Mesenchymal stem cell (in vitro differentiated cells and primary cell): ENCODE results near the gene OBP2A.
"Not testable (repeated sequence)": the region's sequence is repeated elsewhere in the genome, so short reads cannot be mapped to it uniquely, and the experiment has no call there.

Experiments
- DNase-seq: peaks from one replicate; pipeline ENCODE4 v3.0.0-alpha.2; 2013
- H2AFZ ChIP-seq: one replicate; pipeline ENCODE4 v1.6.1; 2013; ENCODE audit warnings: low read depth, mild to moderate bottlenecking, control low read depth, inconsistent platforms, low read length, moderate library complexity
- H2AK5ac ChIP-seq: 2 replicates; pipeline ENCODE4 v1.6.1; 2013; ENCODE audit warnings: low read length, moderate library complexity, mild to moderate bottlenecking, inconsistent platforms; ENCODE audit not compliant: severe bottlenecking
- H2BK120ac ChIP-seq: one replicate; pipeline ENCODE4 v1.6.1; 2013; ENCODE audit warnings: low read depth, mild to moderate bottlenecking, inconsistent platforms, low read length, moderate library complexity
- H2BK12ac ChIP-seq, 2 experiments: one replicate each; pipeline ENCODE4 v1.6.1; 2013; ENCODE audit warnings: inconsistent platforms in 2 of 2, low read length in 2 of 2, mild to moderate bottlenecking in 2 of 2, moderate library complexity in 2 of 2, control low read depth in 1 of 2
- H2BK15ac ChIP-seq: one replicate; pipeline ENCODE4 v1.6.1; 2013; ENCODE audit warnings: mild to moderate bottlenecking, low read depth, inconsistent platforms; ENCODE audit not compliant: poor library complexity, severe bottlenecking
- H2BK5ac ChIP-seq: 2 replicates; pipeline ENCODE4 v1.6.1; 2013; ENCODE audit warnings: low read depth, mild to moderate bottlenecking, low read length, control low read depth, inconsistent platforms; ENCODE audit not compliant: poor library complexity, severe bottlenecking
- H3K14ac ChIP-seq, 2 experiments: one replicate each; pipeline ENCODE4 v1.6.1; 2013; ENCODE audit warnings: inconsistent platforms in 2 of 2, low read length in 2 of 2, control low read depth in 1 of 2, mild to moderate bottlenecking in 1 of 2, moderate library complexity in 1 of 2
- H3K18ac ChIP-seq, 2 experiments: one replicate each; pipeline ENCODE4 v1.6.1; 2013; ENCODE audit warnings: inconsistent platforms in 2 of 2, low read length in 2 of 2, control low read depth in 1 of 2, low read depth in 1 of 2, mild to moderate bottlenecking in 1 of 2
- H3K23ac ChIP-seq, 2 experiments: one replicate each; pipeline ENCODE4 v1.6.1; 2013; ENCODE audit warnings: inconsistent platforms in 2 of 2, low read length in 2 of 2, mild to moderate bottlenecking in 2 of 2, moderate library complexity in 2 of 2, control low read depth in 1 of 2
- H3K27ac ChIP-seq: 2 replicates; pipeline ENCODE4 v1.5.1; 2013; ENCODE audit warnings: mild to moderate bottlenecking, moderate library complexity, low read length, control low read depth, inconsistent platforms; ENCODE audit not compliant: poor library complexity, severe bottlenecking
- H3K27me3 ChIP-seq, 2 experiments: 2 replicates each; pipeline versions ENCODE4 v1.6.1 to v1.7.0; 2013; ENCODE audit warnings: low read length in 2 of 2, mild to moderate bottlenecking in 2 of 2, moderate library complexity in 2 of 2, control low read depth in 1 of 2, inconsistent platforms in 1 of 2; ENCODE audit not compliant: control insufficient read depth in 1 of 2, insufficient read depth in 1 of 2
- H3K36me3 ChIP-seq, 2 experiments: 2 replicates each; pipeline versions ENCODE4 v1.6.1 to v1.7.0; 2013; ENCODE audit warnings: low read length in 2 of 2, control low read depth in 1 of 2, inconsistent platforms in 1 of 2, low read depth in 1 of 2, mild to moderate bottlenecking in 1 of 2; ENCODE audit not compliant: insufficient read depth in 2 of 2, control insufficient read depth in 1 of 2
- H3K4ac ChIP-seq, 2 experiments: one replicate each; pipeline ENCODE4 v1.6.1; 2013; ENCODE audit warnings: inconsistent platforms in 2 of 2, low read length in 2 of 2, mild to moderate bottlenecking in 2 of 2, moderate library complexity in 2 of 2, control low read depth in 1 of 2, low read depth in 1 of 2
- H3K4me1 ChIP-seq: 2 replicates; pipeline ENCODE4 v1.6.1; 2013; ENCODE audit warnings: low read depth, low read length, control low read depth; ENCODE audit not compliant: control insufficient read depth, insufficient read depth
- H3K4me2 ChIP-seq: 2 replicates; pipeline ENCODE4 v1.6.1; 2013; ENCODE audit warnings: low read length, mild to moderate bottlenecking, inconsistent platforms; ENCODE audit not compliant: poor library complexity, severe bottlenecking
- H3K4me3 ChIP-seq, 2 experiments: 2 replicates each; pipeline versions ENCODE4 v1.5.1 to v1.7.0; 2013; ENCODE audit warnings: low read length in 2 of 2, mild to moderate bottlenecking in 2 of 2, control low read depth in 1 of 2, low read depth in 1 of 2; ENCODE audit not compliant: insufficient read depth in 1 of 2
- H3K79me1 ChIP-seq: replicated peaks from 2 replicates; pipeline ENCODE4 v1.6.1; 2013; ENCODE audit warnings: mild to moderate bottlenecking, control low read depth, low read length, inconsistent platforms; ENCODE audit not compliant: poor library complexity, severe bottlenecking
- H3K9ac ChIP-seq: 2 replicates; pipeline ENCODE4 v1.7.0; 2013; ENCODE audit warnings: mild to moderate bottlenecking, low read length, moderate library complexity
- H3K9me3 ChIP-seq: 2 replicates; pipeline ENCODE4 v1.7.0; 2013; ENCODE audit warnings: mild to moderate bottlenecking, low read length; ENCODE audit not compliant: control insufficient read depth
- H4K8ac ChIP-seq: one replicate; pipeline ENCODE4 v1.6.1; 2013; ENCODE audit warnings: inconsistent platforms, mild to moderate bottlenecking, low read length, moderate library complexity
- H4K91ac ChIP-seq: one replicate; pipeline ENCODE4 v1.6.1; 2013; ENCODE audit warnings: mild to moderate bottlenecking, low read length, inconsistent platforms
- WGBS: methylation state at CpG from one replicate; pipeline ENCODE4 v1.1.7; 2013; ENCODE audit warnings: mixed read lengths; 5-methylcytosine and 5-hydroxymethylcytosine counted together

OBP2A gene

GRCh38 chr9:135536216-135536615 lies 9.7 kb upstream of the OBP2A start:
- WGBS: 85% methylated on average over 8 of the region's 8 CpGs
- no peak overlapping the region for H2AK5ac ChIP-seq
- no peak overlapping the region for H2BK12ac ChIP-seq
- no peaks in the 10 kb centered on the region for H3K36me3 ChIP-seq
- no peak overlapping the region for H2BK5ac ChIP-seq
- no peak overlapping the region for H4K8ac ChIP-seq
- H3K23ac ChIP-seq: no peak overlapping the region
- H3K79me1 ChIP-seq: no peaks in the 10 kb centered on the region
- no peaks in the 10 kb centered on the region for H3K4me1 ChIP-seq
- no peak overlapping the region for H2BK15ac ChIP-seq
- H3K9me3 ChIP-seq: no peaks in the 10 kb centered on the region
- no peak overlapping the region for H2AFZ ChIP-seq
- no peak overlapping the region for H3K9ac ChIP-seq
- no peak overlapping the region for H2BK120ac ChIP-seq
- H3K4me3 ChIP-seq: no peak overlapping the region
- H4K91ac ChIP-seq: no peak overlapping the region
- peak; percentile 22 for DNase-seq
- H3K14ac ChIP-seq: no peak overlapping the region
- H3K4me2 ChIP-seq: no peak overlapping the region
- no peak overlapping the region for H3K27ac ChIP-seq
- H3K4ac ChIP-seq: no peak overlapping the region
- H3K18ac ChIP-seq: no peak overlapping the region
- peaks cover 0 to 43% of the 10 kb centered on the region in 2 experiments for H3K27me3 ChIP-seq

- H3K4me3 ChIP-seq, H2BK12ac ChIP-seq, H3K14ac ChIP-seq, H3K9me3 ChIP-seq, H2BK5ac ChIP-seq, H3K23ac ChIP-seq, H3K36me3 ChIP-seq, H2AK5ac ChIP-seq, H4K8ac ChIP-seq, H2BK15ac ChIP-seq, H3K4ac ChIP-seq, H3K4me1 ChIP-seq, H2AFZ ChIP-seq, H2BK120ac ChIP-seq, H3K4me2 ChIP-seq, H3K9ac ChIP-seq, H3K27ac ChIP-seq, H4K91ac ChIP-seq, H3K18ac ChIP-seq, H3K79me1 ChIP-seq: not testable (repeated sequence)
- WGBS: 2% methylated on average over 8 of the region's 8 CpGs
- peaks cover 0 to 17% of the 10 kb centered on the region in 2 experiments for H3K27me3 ChIP-seq
- DNase-seq: peak; percentile 23
Observed at GRCh38 chr9:135543262-135543894, 2.5 kb upstream of the OBP2A start.

- H3K27ac ChIP-seq: no peak overlapping the region
- no peak overlapping the region for H3K9ac ChIP-seq
- no peak overlapping the region for H2BK12ac ChIP-seq
- DNase-seq: no peak
- H3K4me2 ChIP-seq: no peak overlapping the region
- no peak overlapping the region for H3K4ac ChIP-seq
- H2BK120ac ChIP-seq: peak overlapping the region; percentile 34
- no peaks in the 10 kb centered on the region for H3K4me1 ChIP-seq
- no peak overlapping the region for H2AK5ac ChIP-seq
- H3K18ac ChIP-seq: no peak overlapping the region
- H3K79me1 ChIP-seq: no peaks in the 10 kb centered on the region
- H3K27me3 ChIP-seq: peaks cover 0 to 6% of the 10 kb centered on the region in 2 experiments
- no peak overlapping the region for H3K14ac ChIP-seq
- no peak overlapping the region for H2BK5ac ChIP-seq
- H3K36me3 ChIP-seq: no peaks in the 10 kb centered on the region
- 91% methylated on average over 14 of the region's 18 CpGs for WGBS
- H2BK15ac ChIP-seq: no peak overlapping the region
- H2AFZ ChIP-seq: no peak overlapping the region
- no peak overlapping the region for H3K4me3 ChIP-seq
- no peaks in the 10 kb centered on the region for H3K9me3 ChIP-seq
- no peak overlapping the region for H3K23ac ChIP-seq
- no peak overlapping the region for H4K8ac ChIP-seq
- H4K91ac ChIP-seq: no peak overlapping the region
Observed at GRCh38 chr9:135544981-135545635, 818 bp upstream of the OBP2A start.

GRCh38 chr9:135546792-135547617 lies 1.1 kb downstream of the OBP2A start:
- H2BK5ac ChIP-seq, H3K18ac ChIP-seq, H2AK5ac ChIP-seq, H3K4me2 ChIP-seq, DNase-seq, H4K91ac ChIP-seq, H3K27ac ChIP-seq, H2BK15ac ChIP-seq, H3K9ac ChIP-seq, H3K79me1 ChIP-seq, H2BK120ac ChIP-seq, H3K4me1 ChIP-seq, H3K36me3 ChIP-seq, H4K8ac ChIP-seq, H2BK12ac ChIP-seq, H3K4me3 ChIP-seq, H3K23ac ChIP-seq, H2AFZ ChIP-seq, H3K9me3 ChIP-seq, H3K4ac ChIP-seq, H3K14ac ChIP-seq: not testable (repeated sequence)
- 83% methylated on average over 12 of the region's 21 CpGs for WGBS
- peaks cover 0 to 19% of the 10 kb centered on the region in 2 experiments for H3K27me3 ChIP-seq
